ENCODE results near the gene TGM2. TPM values are rescaled to one million over a fixed set of nuclear protein-coding genes. Genes with fewer than 3 reads are reported as not detected.

The TGM2 gene
- total and polyA plus RNA-seq, 9 of the 15 experiments (the other 6 are each of a cell fraction or from before 2014, with no cell fraction given): 5.5 to 78.5 (median 37.6) TPM

DNA sequence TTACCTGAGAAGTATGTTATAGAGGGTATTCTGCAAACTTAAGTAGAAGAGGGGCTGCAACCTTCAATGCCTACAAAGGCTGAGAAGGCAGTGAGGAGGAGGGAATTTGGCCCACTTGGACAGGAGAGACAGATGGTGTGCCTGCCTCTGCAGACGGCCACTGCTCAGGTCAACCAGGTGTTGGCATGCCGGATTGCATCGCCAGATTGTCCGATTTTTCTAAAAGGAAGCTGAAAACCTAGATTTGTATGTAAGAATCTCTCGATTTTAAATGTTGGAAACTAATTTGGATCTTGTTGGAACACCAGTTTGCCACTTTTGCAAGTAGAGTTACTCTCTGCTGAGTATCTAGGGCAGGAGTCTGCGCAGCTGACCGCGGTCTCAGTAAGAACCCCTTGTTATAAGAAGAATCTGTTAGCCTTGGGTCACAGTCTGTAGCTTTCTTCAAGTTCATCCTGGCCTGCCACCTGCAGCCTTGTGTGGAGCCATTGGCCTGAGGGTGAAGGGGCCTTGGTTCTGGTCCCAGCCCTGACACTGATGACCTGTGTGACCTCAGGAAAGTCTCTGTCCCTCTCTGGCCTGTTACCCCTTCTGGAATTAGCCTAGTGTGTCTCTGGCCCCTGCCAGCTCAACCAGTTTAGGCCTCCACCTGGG lies 54.4 kb downstream of the TGM2 start (continued):
- TF ChIP-seq TOE1 (IDR thresholded peaks at IDR 0.05; ENCODE audit: borderline replicate concordance) (no peak), TOE1 (CRISPR knock-in tag; IDR thresholded peaks at IDR 0.05; ENCODE audit: borderline replicate concordance, low read depth) (no peak), RHOXF2B (CRISPR knock-in tag; conservative IDR thresholded peaks at IDR 0.05) (no peak), ARNT (IDR thresholded peaks at IDR 0.05) (no peak), TRIM28 (IDR thresholded peaks at IDR 0.05) (no peak), ELF1 (tag; IDR thresholded peaks at IDR 0.05) (no peak), HNRNPL (IDR thresholded peaks at IDR 0.05; ENCODE audit: low read depth, low read length) (no peak), ZNF165 (CRISPR knock-in tag; IDR thresholded peaks at IDR 0.05; ENCODE audit: borderline replicate concordance) (no peak), FOXM1 (IDR thresholded peaks at IDR 0.05; ENCODE audit: low read depth) (no peak), FOXM1 (CRISPR knock-in tag; IDR thresholded peaks at IDR 0.05; ENCODE audit: low read depth) (no peak), NCOR1 (IDR thresholded peaks at IDR 0.05) (no peak)
- TF ChIP-seq, protein P1, sequence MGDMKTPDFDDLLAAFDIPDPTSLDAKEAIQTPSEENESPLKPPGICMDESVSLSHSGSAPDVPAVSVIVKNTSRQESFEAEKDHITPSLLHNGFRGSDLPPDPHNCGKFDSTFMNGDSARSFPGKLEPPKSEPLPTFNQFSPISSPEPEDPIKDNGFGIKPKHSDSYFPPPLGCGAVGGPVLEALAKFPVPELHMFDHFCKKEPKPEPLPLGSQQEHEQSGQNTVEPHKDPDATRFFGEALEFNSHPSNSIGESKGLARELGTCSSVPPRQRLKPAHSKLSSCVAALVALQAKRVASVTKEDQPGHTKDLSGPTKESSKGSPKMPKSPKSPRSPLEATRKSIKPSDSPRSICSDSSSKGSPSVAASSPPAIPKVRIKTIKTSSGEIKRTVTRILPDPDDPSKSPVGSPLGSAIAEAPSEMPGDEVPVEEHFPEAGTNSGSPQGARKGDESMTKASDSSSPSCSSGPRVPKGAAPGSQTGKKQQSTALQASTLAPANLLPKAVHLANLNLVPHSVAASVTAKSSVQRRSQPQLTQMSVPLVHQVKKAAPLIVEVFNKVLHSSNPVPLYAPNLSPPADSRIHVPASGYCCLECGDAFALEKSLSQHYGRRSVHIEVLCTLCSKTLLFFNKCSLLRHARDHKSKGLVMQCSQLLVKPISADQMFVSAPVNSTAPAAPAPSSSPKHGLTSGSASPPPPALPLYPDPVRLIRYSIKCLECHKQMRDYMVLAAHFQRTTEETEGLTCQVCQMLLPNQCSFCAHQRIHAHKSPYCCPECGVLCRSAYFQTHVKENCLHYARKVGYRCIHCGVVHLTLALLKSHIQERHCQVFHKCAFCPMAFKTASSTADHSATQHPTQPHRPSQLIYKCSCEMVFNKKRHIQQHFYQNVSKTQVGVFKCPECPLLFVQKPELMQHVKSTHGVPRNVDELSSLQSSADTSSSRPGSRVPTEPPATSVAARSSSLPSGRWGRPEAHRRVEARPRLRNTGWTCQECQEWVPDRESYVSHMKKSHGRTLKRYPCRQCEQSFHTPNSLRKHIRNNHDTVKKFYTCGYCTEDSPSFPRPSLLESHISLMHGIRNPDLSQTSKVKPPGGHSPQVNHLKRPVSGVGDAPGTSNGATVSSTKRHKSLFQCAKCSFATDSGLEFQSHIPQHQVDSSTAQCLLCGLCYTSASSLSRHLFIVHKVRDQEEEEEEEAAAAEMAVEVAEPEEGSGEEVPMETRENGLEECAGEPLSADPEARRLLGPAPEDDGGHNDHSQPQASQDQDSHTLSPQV (IDR thresholded peaks at IDR 0.05): no peak
- TF ChIP-seq, protein P2, sequence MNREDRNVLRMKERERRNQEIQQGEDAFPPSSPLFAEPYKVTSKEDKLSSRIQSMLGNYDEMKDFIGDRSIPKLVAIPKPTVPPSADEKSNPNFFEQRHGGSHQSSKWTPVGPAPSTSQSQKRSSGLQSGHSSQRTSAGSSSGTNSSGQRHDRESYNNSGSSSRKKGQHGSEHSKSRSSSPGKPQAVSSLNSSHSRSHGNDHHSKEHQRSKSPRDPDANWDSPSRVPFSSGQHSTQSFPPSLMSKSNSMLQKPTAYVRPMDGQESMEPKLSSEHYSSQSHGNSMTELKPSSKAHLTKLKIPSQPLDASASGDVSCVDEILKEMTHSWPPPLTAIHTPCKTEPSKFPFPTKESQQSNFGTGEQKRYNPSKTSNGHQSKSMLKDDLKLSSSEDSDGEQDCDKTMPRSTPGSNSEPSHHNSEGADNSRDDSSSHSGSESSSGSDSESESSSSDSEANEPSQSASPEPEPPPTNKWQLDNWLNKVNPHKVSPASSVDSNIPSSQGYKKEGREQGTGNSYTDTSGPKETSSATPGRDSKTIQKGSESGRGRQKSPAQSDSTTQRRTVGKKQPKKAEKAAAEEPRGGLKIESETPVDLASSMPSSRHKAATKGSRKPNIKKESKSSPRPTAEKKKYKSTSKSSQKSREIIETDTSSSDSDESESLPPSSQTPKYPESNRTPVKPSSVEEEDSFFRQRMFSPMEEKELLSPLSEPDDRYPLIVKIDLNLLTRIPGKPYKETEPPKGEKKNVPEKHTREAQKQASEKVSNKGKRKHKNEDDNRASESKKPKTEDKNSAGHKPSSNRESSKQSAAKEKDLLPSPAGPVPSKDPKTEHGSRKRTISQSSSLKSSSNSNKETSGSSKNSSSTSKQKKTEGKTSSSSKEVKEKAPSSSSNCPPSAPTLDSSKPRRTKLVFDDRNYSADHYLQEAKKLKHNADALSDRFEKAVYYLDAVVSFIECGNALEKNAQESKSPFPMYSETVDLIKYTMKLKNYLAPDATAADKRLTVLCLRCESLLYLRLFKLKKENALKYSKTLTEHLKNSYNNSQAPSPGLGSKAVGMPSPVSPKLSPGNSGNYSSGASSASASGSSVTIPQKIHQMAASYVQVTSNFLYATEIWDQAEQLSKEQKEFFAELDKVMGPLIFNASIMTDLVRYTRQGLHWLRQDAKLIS (CRISPR knock-in tag; IDR thresholded peaks at IDR 0.05): no peak
